ENCODE data around the gene GPR35. TPM values are rescaled to one million over a fixed set of nuclear protein-coding genes. Genes with fewer than 3 reads are reported as not detected.

The GPR35 gene
- total RNA-seq, 1 experiment from 2014 or later: 0.22 TPM

DNA sequence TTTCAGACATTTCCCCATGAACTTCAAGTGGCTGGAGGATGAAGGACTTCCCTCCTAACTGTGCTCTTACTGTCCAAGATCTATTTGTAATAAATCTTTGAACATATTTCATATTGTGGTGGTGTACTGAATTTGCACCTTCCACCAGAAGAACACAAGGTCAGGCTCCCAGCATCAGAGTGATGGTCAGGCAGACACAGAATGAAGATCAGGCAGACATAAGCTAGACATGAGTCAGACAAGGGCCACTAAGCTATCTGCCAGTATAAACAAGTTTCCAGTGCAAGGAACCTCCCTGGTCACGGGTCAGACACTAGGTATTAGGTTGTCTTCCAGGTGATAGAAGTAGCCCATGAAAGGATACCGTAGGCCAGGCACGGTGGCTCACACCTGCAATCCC, 37.4 kb downstream of the GPR35 start:
- H3K4me3 Mint-ChIP-seq: no peak overlapping the region
- peaks cover 27% of the 10 kb centered on the region for H3K9me3 Mint-ChIP-seq
- DNase-seq (ENCODE audit: low spot score) (no peak), ATAC-seq (no peak)
- TF ChIP-seq NR2C2 (CRISPR knock-in tag; IDR thresholded peaks at IDR 0.05) (no peak), GRHL2 (CRISPR knock-in tag; IDR thresholded peaks at IDR 0.05; ENCODE audit: insufficient replicate concordance, severe bottlenecking) (no peak), MXD4 (CRISPR knock-in tag; IDR thresholded peaks at IDR 0.05; ENCODE audit: borderline replicate concordance) (no peak)
- TF ChIP-seq, protein P1, sequence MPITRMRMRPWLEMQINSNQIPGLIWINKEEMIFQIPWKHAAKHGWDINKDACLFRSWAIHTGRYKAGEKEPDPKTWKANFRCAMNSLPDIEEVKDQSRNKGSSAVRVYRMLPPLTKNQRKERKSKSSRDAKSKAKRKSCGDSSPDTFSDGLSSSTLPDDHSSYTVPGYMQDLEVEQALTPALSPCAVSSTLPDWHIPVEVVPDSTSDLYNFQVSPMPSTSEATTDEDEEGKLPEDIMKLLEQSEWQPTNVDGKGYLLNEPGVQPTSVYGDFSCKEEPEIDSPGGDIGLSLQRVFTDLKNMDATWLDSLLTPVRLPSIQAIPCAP (CRISPR knock-in tag; IDR thresholded peaks at IDR 0.05): no peak
- H3K27ac Mint-ChIP-seq: no peak overlapping the region
- H3K36me3 Mint-ChIP-seq: no peaks in the 10 kb centered on the region
- peaks cover 9% of the 10 kb centered on the region for H3K27me3 Mint-ChIP-seq (ENCODE audit: low read depth)
- H3K4me1 Mint-ChIP-seq: no peaks in the 10 kb centered on the region
- ChIA-PET CTCF (interaction anchor here (0.7 kb wide), 1 partner anchor 240 kb away, joined by 3 read pairs; no protein-coding TSS in a partner anchor), POLR2A (no interaction called here)

DNA sequence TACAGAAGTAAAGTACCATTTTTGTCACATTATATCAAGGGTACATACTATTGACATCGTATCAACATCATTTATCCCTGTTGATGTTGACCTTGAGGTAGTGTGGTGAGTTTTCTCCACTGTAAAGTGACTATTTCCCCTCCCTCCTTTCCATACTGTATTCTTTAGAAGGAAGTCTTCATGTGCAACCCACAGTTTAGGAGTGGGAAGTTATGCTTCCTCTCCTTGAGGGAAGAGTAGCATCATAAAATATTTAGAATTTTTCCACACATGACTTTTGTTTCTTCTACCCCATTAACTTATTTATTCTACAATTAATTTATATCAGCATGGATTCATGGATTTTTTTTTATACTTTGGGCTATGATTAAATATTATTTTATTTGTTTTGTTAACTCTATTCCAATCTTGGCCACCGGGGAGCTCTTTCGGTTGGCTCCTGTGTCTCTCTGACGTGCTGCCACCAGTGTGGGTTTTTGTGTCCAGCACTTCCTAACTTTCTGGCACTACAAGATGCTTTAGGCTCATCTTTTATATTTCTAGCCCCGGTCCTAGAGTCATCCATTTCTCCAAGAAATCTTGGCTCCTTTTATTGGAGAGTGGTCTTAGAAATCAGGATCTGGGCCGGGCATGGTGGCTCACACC, 38.4 kb downstream of the GPR35 start:
- no peak for TF ChIP-seq JAZF1 (CRISPR knock-in tag; IDR thresholded peaks at IDR 0.05)
- no peak for TF ChIP-seq SMAD4 (CRISPR knock-in tag; IDR thresholded peaks at IDR 0.05)
- TF ChIP-seq, protein P2, sequence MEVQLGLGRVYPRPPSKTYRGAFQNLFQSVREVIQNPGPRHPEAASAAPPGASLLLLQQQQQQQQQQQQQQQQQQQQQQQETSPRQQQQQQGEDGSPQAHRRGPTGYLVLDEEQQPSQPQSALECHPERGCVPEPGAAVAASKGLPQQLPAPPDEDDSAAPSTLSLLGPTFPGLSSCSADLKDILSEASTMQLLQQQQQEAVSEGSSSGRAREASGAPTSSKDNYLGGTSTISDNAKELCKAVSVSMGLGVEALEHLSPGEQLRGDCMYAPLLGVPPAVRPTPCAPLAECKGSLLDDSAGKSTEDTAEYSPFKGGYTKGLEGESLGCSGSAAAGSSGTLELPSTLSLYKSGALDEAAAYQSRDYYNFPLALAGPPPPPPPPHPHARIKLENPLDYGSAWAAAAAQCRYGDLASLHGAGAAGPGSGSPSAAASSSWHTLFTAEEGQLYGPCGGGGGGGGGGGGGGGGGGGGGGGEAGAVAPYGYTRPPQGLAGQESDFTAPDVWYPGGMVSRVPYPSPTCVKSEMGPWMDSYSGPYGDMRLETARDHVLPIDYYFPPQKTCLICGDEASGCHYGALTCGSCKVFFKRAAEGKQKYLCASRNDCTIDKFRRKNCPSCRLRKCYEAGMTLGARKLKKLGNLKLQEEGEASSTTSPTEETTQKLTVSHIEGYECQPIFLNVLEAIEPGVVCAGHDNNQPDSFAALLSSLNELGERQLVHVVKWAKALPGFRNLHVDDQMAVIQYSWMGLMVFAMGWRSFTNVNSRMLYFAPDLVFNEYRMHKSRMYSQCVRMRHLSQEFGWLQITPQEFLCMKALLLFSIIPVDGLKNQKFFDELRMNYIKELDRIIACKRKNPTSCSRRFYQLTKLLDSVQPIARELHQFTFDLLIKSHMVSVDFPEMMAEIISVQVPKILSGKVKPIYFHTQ (CRISPR knock-in tag; IDR thresholded peaks at IDR 0.05): no peak
- TF ChIP-seq, protein P3, sequence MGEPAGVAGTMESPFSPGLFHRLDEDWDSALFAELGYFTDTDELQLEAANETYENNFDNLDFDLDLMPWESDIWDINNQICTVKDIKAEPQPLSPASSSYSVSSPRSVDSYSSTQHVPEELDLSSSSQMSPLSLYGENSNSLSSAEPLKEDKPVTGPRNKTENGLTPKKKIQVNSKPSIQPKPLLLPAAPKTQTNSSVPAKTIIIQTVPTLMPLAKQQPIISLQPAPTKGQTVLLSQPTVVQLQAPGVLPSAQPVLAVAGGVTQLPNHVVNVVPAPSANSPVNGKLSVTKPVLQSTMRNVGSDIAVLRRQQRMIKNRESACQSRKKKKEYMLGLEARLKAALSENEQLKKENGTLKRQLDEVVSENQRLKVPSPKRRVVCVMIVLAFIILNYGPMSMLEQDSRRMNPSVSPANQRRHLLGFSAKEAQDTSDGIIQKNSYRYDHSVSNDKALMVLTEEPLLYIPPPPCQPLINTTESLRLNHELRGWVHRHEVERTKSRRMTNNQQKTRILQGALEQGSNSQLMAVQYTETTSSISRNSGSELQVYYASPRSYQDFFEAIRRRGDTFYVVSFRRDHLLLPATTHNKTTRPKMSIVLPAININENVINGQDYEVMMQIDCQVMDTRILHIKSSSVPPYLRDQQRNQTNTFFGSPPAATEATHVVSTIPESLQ (CRISPR knock-in tag; IDR thresholded peaks at IDR 0.05): no peak
- no peak for TF ChIP-seq ZNF317 (CRISPR knock-in tag; IDR thresholded peaks at IDR 0.05; ENCODE audit: borderline replicate concordance, low read depth)
- no peak for TF ChIP-seq FOXK1 (CRISPR knock-in tag; IDR thresholded peaks at IDR 0.05)
- TF ChIP-seq ZNF416 (CRISPR knock-in tag; IDR thresholded peaks at IDR 0.05): no peak
- TF ChIP-seq, protein P4, sequence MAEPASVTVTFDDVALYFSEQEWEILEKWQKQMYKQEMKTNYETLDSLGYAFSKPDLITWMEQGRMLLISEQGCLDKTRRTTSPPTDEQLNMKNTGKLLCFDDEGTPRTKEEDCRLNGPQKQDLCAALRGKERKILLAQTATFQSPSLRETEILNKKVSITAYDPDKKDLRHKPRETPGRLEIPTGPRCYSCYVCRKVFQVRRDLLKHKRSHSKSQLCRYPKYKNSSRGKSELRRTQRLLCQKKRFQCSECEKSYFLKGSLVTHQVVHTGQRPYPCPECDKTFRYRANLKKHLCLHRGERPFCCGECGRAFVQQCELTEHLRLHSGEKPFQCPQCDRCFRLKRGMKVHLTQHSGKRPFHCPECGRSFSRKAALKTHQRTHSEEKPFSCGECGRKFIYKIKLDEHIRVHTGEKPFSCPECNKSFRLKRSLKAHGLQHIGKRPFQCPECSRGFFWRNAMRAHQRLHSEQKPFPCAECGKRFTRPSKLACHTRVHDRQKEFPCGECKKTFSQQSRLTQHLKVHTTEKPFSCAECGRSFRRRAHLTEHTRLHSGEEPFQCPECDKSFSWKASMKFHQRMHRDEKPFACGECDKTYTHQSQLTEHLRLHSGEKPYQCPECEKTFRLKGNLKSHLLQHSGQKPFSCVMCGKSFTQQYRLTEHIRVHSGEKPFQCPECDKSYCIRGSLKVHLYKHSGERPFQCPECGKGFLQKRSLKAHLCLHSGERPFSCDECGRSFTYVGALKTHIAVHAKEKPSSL (CRISPR knock-in tag; conservative IDR thresholded peaks at IDR 0.05): no peak
- TF ChIP-seq, protein P5, sequence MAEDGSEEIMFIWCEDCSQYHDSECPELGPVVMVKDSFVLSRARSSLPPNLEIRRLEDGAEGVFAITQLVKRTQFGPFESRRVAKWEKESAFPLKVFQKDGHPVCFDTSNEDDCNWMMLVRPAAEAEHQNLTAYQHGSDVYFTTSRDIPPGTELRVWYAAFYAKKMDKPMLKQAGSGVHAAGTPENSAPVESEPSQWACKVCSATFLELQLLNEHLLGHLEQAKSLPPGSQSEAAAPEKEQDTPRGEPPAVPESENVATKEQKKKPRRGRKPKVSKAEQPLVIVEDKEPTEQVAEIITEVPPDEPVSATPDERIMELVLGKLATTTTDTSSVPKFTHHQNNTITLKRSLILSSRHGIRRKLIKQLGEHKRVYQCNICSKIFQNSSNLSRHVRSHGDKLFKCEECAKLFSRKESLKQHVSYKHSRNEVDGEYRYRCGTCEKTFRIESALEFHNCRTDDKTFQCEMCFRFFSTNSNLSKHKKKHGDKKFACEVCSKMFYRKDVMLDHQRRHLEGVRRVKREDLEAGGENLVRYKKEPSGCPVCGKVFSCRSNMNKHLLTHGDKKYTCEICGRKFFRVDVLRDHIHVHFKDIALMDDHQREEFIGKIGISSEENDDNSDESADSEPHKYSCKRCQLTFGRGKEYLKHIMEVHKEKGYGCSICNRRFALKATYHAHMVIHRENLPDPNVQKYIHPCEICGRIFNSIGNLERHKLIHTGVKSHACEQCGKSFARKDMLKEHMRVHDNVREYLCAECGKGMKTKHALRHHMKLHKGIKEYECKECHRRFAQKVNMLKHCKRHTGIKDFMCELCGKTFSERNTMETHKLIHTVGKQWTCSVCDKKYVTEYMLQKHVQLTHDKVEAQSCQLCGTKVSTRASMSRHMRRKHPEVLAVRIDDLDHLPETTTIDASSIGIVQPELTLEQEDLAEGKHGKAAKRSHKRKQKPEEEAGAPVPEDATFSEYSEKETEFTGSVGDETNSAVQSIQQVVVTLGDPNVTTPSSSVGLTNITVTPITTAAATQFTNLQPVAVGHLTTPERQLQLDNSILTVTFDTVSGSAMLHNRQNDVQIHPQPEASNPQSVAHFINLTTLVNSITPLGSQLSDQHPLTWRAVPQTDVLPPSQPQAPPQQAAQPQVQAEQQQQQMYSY (CRISPR knock-in tag; IDR thresholded peaks at IDR 0.05): no peak
- no peak for TF ChIP-seq IRF2 (CRISPR knock-in tag; IDR thresholded peaks at IDR 0.05; ENCODE audit: borderline replicate concordance, low read depth)
- no peak for TF ChIP-seq OVOL2 (CRISPR knock-in tag; IDR thresholded peaks at IDR 0.05; ENCODE audit: borderline replicate concordance)
- TF ChIP-seq ZNF671 (CRISPR knock-in tag; IDR thresholded peaks at IDR 0.05): no peak
- TF ChIP-seq MYBL2 (CRISPR knock-in tag; IDR thresholded peaks at IDR 0.05): no peak
- TF ChIP-seq NFE2L1 (CRISPR knock-in tag; IDR thresholded peaks at IDR 0.05): no peak
- TF ChIP-seq, protein P6, sequence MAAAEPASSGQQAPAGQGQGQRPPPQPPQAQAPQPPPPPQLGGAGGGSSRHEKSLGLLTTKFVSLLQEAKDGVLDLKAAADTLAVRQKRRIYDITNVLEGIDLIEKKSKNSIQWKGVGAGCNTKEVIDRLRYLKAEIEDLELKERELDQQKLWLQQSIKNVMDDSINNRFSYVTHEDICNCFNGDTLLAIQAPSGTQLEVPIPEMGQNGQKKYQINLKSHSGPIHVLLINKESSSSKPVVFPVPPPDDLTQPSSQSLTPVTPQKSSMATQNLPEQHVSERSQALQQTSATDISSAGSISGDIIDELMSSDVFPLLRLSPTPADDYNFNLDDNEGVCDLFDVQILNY (CRISPR knock-in tag; IDR thresholded peaks at IDR 0.05): no peak
- TF ChIP-seq GTF2I (CRISPR knock-in tag; conservative IDR thresholded peaks at IDR 0.05): no peak
- ChIA-PET CTCF (interaction anchor here (1.0 kb wide), 2 partner anchors 84 to 144 kb away, joined by 3 to 4 read pairs; no protein-coding TSS in a partner anchor), POLR2A (no interaction called here)
- Mint-ChIP-seq H3K4me3 (no peak overlapping the region), H3K9me3 (peaks cover 27% of the 10 kb centered on the region), H3K27me3 (ENCODE audit: low read depth) (peaks cover 9% of the 10 kb centered on the region), H3K27ac (no peak overlapping the region), H3K4me1 (no peaks in the 10 kb centered on the region), H3K36me3 (no peaks in the 10 kb centered on the region)
- ATAC-seq (no peak), DNase-seq (ENCODE audit: low spot score) (no peak)
